Bronchial epithelial cell (primary cell): ENCODE data around the gene HIRA. TPM values are rescaled to one million over a fixed set of nuclear protein-coding genes. Genes with fewer than 3 reads are reported as not detected.

Experiments used
- DNase-seq: peaks from one replicate; pipeline ENCODE4 v3.0.0-alpha.2; 2010; ENCODE audit warnings: low read depth
- FAIRE-seq: peaks from 2 replicates; lab custom pipeline; 2011; peaks lifted over from hg19 to GRCh38; lab: Jason Lieb, UNC
- H3K27me3 ChIP-seq: 2 replicates; pipeline ENCODE4 v1.5.1; 2011; ENCODE audit warnings: low read length; ENCODE audit not compliant: control insufficient read depth, insufficient read depth
- H3K36me3 ChIP-seq: 2 replicates; pipeline ENCODE4 v1.5.1; 2011; ENCODE audit warnings: low read length; ENCODE audit not compliant: control insufficient read depth, insufficient read depth
- H3K4me3 ChIP-seq: 2 replicates; pipeline ENCODE4 v1.5.1; 2011; ENCODE audit warnings: mild to moderate bottlenecking, low read depth, low read length, control low read depth
- CTCF ChIP-seq: IDR thresholded peaks from 2 replicates; pipeline ENCODE4 v1.5.1; 2011; ENCODE audit warnings: mild to moderate bottlenecking, moderate library complexity, low read length, control low read depth, inconsistent platforms; ENCODE audit not compliant: insufficient read depth, severe bottlenecking
- total RNA-seq: library from RNA; depleted of rRNA; stranded (reverse); fragments of >200 nt; gene quantifications from 2 replicates; pipeline ENCODE4 v1.2.1, GENCODE V29; 2014

The HIRA gene
- total RNA-seq, 1 donor from 2014 or later, result 22.4 TPM

- Histone ChIP-seq H3K27me3 (no peaks in the 10 kb centered on the region), H3K36me3 (peaks cover 30% of the 10 kb centered on the region), H3K4me3 (no peak overlapping the region)
- FAIRE-seq, result no peak
- no peak for TF ChIP-seq CTCF
- DNase-seq, result no peak
Observed at GRCh38 chr22:19455033-19455432, 23.5 kb upstream of the HIRA start.

- H3K27me3 ChIP-seq, result no peaks in the 10 kb centered on the region
- H3K4me3 ChIP-seq, result no peak overlapping the region
- FAIRE-seq (no peak), DNase-seq (no peak)
- peaks cover 30% of the 10 kb centered on the region for H3K36me3 ChIP-seq
- TF ChIP-seq CTCF, result no peak
Observed at GRCh38 chr22:19454156-19454555, 22.6 kb upstream of the HIRA start.

GRCh38 chr22:19453718-19454117 is 22.2 kb upstream of the HIRA start:
- DNase-seq (no peak), FAIRE-seq (no peak)
- no peaks in the 10 kb centered on the region for H3K27me3 ChIP-seq
- no peak overlapping the region for H3K4me3 ChIP-seq
- TF ChIP-seq CTCF, result no peak
- H3K36me3 ChIP-seq, result peaks cover 30% of the 10 kb centered on the region

- no peak for TF ChIP-seq CTCF
- DNase-seq (no peak), FAIRE-seq (no peak)
- Histone ChIP-seq H3K36me3 (peaks cover 23% of the 10 kb centered on the region), H3K27me3 (no peaks in the 10 kb centered on the region), H3K4me3 (no peak overlapping the region)
Observed at GRCh38 chr22:19451570-19451969, 20.0 kb upstream of the HIRA start.

GRCh38 chr22:19450363-19451175 is 19.0 kb upstream of the HIRA start:
- Histone ChIP-seq H3K36me3 (peaks cover 17% of the 10 kb centered on the region), H3K27me3 (no peaks in the 10 kb centered on the region), H3K4me3 (no peak overlapping the region)
- FAIRE-seq (no peak), DNase-seq (no peak)
- no peak for TF ChIP-seq CTCF

- Histone ChIP-seq H3K27me3 (no peaks in the 10 kb centered on the region), H3K4me3 (no peak overlapping the region), H3K36me3 (peaks cover 11% of the 10 kb centered on the region)
- FAIRE-seq, result no peak
- TF ChIP-seq CTCF, result no peak
- DNase-seq, result no peak
Observed at GRCh38 chr22:19449422-19449767, 17.9 kb upstream of the HIRA start.
